RWPE1 (cell line): Measurements from ENCODE around the gene TRIM26.
"Not testable (repeated sequence)": the region's sequence is repeated elsewhere in the genome, so short reads cannot be mapped to it uniquely, and the experiment has no call there.

Source experiments
- CTCF ChIA-PET: fragments of 350-600 bp; sonication (Branson Sonifier 250); formaldehyde crosslinking; extraction: SDS; loops from one replicate; lab custom pipeline; 2021; lab: Yijun Ruan, JAX
- POLR2A ChIA-PET: fragments of 400-600 bp; formaldehyde crosslinking; extraction: SDS; loops from one replicate; lab custom pipeline; 2020; ENCODE audit warnings: antibody characterized with exemption; ENCODE audit not compliant: low non-redundant PET; lab: Yijun Ruan, JAX
- DNase-seq: peaks from one replicate; pipeline ENCODE4 v3.0.0; 2012; ENCODE audit warnings: low spot score
- H3K27ac ChIP-seq: fragments of 450-650 bp; 2 replicates; pipeline ENCODE4 v1.5.1; 2017
- CTCF ChIP-seq: fragments of 450-650 bp; conservative IDR thresholded peaks from 2 replicates; pipeline ENCODE4 v1.5.1; 2017; ENCODE audit warnings: low read depth, mild to moderate bottlenecking

The TRIM26 gene

GRCh38 chr6:30238178-30238795 is 25.1 kb upstream of the TRIM26 start:
- TF ChIP-seq CTCF: no peak; the same call in 1 of the 2 replicates
- ChIA-PET CTCF (interaction anchor here (0.5 to 1.1 kb wide), 9 partner anchors 10 to 998 kb away, joined by 3 to 5 read pairs (median 3); no protein-coding TSS in a partner anchor), POLR2A (no interaction called here)
- DNase-seq: no peak
- H3K27ac ChIP-seq: no peak overlapping the region

GRCh38 chr6:30234356-30234755 is 21.1 kb upstream of the TRIM26 start:
- no peak overlapping the region for H3K27ac ChIP-seq
- TF ChIP-seq CTCF: no peak
- CTCF ChIA-PET: interaction anchor here (0.5 to 1.1 kb wide), 2 partner anchors 16 to 20 kb away, joined by 4 to 5 read pairs; no protein-coding TSS in a partner anchor
- DNase-seq: no peak
- POLR2A ChIA-PET: interaction anchor here (0.6 to 0.7 kb wide), 2 partner anchors 179 to 602 kb away, joined by 3 to 4 read pairs; no protein-coding TSS in a partner anchor

GRCh38 chr6:30231067-30231466 is 17.9 kb upstream of the TRIM26 start:
- ChIA-PET POLR2A (no interaction called here), CTCF (no interaction called here)
- no peak for DNase-seq
- TF ChIP-seq CTCF: no peak
- no peak overlapping the region for H3K27ac ChIP-seq

GRCh38 chr6:30227763-30228487 is 14.7 kb upstream of the TRIM26 start:
- no peak for TF ChIP-seq CTCF
- DNase-seq: no peak
- POLR2A ChIA-PET: no interaction called here
- H3K27ac ChIP-seq: no peak overlapping the region
- CTCF ChIA-PET: interaction anchor here (1.1 to 2.6 kb wide), 2 partner anchors 9 to 10 kb away, joined by 5 to 8 read pairs; no protein-coding TSS in a partner anchor

DNA sequence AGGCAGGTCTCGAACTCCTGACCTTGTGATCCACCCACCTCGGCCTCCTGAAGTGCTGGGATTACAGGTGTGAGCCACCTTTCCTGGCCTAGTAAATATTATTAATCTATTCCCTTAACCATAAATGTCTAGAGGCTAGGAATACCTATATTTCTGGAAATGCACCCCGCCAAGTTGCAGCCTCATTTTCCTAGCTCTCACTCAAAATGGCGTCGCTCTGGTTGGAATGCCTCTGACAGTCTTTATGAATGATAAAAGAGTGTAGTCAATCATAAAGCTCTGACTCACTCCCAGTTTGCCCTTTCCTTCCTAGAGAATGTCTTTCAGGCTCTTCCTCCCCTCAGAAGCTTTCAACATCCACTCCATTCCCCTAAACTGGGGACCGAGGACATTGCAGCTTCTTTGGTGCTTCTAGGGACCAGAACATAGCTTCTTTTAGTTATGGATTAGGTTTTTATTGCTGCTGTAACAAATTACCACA is 14.1 kb upstream of the TRIM26 start:
- no peak overlapping the region for H3K27ac ChIP-seq
- TF ChIP-seq CTCF: no peak
- POLR2A ChIA-PET: no interaction called here
- CTCF ChIA-PET: interaction anchor here (1.1 to 2.6 kb wide), 2 partner anchors 9 to 11 kb away, joined by 5 to 8 read pairs; no protein-coding TSS in a partner anchor
- no peak for DNase-seq

- TF ChIP-seq CTCF: no peak
- ChIA-PET CTCF (interaction anchor here (0.7 kb wide), 1 partner anchor 38 kb away, joined by 3 read pairs; no protein-coding TSS in a partner anchor), POLR2A (no interaction called here)
- DNase-seq: no peak
- no peak overlapping the region for H3K27ac ChIP-seq
Measured at GRCh38 chr6:30223339-30223738, 10.1 kb upstream of the TRIM26 start.

GRCh38 chr6:30221956-30222355 is 8.8 kb upstream of the TRIM26 start:
- CTCF ChIA-PET, DNase-seq, POLR2A ChIA-PET, H3K27ac ChIP-seq: not testable (repeated sequence)

GRCh38 chr6:30221395-30221794 is 8.2 kb upstream of the TRIM26 start:
- POLR2A ChIA-PET, DNase-seq, H3K27ac ChIP-seq, CTCF ChIA-PET: not testable (repeated sequence)
